Activated effector memory CD4-positive, alpha-beta T cell treated with anti-CD3 and anti-CD28 coated beads, Interleukin-2, amount 50 U/mL, for 16 hours (primary cell): ENCODE results near the gene MAP3K3.

ENCODE experiments used
- DNase-seq: peaks from one replicate; pipeline ENCODE4 v3.0.0-alpha.2; 2020

MAP3K3 gene

DNA sequence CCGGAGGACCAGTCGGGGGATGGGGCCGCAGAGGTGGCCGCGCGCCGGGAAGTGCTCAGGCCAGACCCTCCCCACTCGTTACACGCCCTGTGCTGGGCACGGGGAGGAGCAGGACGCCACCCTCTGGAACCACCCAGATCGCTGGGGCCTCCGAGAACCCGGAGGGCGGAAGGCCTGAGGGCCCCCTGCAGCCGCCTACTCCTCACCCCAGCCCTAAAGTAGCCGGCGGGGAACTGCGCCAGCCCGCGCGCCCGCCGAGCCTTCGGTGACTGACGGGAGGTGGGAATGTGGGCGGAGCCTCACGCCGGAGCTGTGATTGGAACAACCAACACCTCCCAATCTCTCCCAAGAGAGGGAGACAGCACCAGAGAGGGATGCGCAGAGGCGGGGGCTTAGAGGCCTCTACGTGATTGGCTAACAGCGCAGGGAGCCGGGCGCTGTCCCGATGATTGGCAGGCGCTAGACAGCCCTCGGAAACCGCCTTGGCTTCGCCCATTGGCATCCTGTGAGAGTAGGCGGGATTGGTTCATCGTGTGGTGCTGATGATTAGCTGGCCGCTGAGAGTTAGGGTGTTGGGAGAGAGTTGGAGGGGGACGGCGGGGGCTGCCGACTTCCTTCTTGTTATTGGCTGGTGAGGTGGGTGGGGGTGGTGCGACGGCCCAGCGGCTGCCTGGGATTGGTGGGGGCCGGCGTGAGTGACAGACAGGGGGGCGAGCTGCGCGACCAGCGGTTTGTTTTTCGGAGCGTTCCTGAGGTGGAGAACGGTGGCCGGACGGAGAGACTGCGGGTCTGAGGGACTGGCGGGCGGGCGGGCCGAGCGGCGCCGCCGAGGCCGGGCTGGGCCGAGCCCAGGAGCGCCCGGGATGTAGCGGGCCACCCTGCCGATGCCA, at the start of gene MAP3K3:
TSS of gene MAP3K3 (plus strand) at position 734 of the 890 bp plus-strand sequence. CDS start 343 bp downstream, outside the sequence.
- DNase-seq = peak; percentile 99

DNA sequence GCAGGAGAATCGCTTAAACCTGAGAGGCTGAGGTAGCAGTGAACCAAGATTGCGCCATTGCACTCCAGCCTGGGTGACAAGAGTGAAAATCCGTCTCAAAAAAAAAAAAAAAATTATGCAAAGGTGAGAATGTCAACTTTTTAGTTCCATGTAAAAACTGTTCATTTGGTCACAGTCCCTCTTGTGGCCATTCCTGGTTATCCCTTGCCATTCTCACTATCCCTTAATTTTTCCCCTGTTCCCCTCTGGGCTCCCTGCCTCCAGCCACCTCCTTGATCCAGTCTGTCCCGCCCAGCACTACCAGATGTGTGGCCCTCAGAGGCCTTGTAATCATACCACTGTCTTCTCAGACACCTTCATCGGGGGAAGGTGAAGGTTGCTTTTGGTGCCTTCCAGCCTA, 48.6 kb upstream of the MAP3K3 start:
- DNase-seq = no peak

DNA sequence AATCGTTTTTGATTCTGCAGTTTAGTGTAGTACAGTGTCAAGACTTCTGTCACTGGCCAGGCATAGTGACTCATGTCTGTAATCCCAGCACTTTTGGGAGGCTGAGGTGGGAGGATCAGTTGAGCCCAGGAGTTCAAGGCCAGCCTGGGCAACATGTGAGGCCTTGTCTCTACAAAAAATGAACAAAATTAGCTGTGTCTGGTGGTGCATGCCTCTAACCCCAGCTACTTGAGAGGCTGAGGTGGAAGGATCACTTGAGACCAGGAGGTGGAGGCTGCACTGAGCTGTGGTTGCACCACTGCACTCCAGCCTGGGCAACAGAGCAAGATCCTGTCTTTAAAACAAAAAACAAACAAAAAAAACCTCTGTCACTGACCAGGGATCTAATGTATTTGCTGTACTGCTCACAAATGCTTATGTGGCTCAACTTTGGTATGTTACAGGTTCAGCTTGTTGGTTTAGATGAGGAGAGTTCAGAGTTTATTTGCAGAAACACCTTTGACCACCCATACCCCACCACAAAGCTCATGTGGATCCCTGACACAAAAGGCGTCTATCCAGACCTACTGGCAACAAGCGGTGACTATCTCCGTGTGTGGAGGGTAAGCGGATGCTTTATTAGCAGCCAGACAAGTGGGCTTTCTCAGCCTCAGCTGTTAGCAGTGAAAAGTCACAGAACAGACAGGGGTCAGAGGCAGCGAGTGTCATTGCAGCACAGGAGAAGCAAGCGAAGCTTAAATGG, 44.0 kb upstream of the MAP3K3 start:
- DNase-seq = no peak

DNA sequence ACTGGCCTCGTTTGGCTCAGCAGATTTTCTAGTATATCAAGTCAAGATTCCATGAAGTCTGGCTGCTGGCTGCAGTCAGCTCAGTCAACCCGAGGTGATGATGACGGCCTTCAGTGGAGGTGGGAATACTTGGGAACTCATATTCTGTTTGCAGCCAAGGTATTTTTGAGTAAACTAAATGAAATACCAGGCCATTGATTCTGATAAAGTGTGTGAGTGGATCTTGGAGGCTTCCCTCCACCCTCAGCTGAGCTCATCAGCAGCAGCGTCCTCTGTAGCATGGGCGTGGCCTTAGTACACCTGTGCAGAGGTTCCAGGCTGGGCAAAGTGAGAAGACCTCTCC, 43.5 kb upstream of the MAP3K3 start:
- DNase-seq = no peak

DNA sequence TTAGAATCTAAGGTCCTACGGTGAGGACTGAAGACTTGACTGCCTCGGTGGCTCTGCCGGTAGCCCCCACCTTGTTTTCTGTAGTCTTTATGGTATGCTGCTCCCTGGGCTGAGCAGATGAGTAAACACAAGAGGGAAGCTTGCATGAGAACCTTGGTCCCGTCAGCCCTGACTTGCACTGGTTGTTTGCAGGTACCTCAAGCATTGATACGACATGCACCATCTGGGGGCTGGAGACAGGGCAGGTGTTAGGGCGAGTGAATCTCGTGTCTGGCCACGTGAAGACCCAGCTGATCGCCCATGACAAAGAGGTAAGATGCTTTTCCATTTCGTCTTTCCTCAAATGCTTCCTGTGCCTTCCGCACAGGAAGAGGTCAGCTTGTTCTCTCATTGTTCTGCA, 42.6 kb upstream of the MAP3K3 start:
- DNase-seq = no peak

DNA sequence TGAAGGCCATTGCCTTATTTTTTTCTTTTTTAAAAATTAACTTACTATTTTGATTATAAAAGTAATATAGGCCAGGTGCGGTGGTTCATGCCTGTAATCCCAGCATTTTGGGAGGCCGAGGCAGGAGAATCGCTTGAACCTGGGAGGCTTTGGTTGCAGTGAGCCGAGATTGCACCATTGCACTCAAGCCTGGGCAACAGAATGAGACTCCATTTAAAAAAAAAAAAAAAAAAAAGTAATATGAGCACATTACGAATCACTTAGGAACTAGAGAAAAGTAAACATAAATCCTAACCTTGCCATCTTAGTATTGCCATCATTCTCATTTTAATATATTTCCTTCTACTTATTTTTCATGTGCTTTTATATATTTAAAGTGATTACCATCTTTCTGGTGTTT, 34.4 kb upstream of the MAP3K3 start:
- no peak for DNase-seq

DNA sequence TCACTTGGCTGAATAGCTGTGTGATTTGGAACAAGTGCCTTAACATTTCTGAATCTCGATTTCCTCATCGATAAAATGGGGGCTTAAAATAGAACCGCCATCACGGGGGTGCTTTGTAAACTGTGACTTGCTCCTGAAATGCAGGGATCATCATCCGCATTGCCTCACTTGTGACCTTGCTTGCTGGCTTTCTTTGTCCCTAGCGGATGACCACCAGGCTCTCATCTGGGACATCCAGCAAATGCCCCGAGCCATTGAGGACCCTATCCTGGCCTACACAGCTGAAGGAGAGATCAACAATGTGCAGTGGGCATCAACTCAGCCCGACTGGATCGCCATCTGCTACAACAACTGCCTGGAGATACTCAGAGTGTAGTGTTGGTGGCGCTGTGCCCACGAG, 33.4 kb upstream of the MAP3K3 start:
- peak; percentile 56 for DNase-seq

DNA sequence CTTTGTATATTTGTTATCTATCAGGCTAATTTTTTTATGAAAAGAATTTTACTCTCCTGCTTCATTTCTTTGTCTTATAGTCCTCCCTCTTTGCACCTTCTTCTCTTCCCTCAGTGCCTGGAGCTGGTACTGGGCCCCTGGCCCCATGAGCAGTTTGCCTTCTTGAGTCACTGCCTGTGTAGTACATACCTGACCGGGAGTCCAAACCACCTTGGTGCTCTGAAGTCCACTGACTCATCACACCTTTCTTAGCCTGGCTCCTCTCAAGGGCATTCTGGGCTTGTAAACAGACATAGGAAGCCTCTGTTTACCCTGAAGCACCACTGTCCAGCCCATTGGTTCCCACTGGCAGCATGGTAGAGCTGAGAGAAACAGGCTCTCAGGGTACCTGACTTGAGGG, 32.6 kb upstream of the MAP3K3 start:
- DNase-seq = peak; percentile 30

DNA sequence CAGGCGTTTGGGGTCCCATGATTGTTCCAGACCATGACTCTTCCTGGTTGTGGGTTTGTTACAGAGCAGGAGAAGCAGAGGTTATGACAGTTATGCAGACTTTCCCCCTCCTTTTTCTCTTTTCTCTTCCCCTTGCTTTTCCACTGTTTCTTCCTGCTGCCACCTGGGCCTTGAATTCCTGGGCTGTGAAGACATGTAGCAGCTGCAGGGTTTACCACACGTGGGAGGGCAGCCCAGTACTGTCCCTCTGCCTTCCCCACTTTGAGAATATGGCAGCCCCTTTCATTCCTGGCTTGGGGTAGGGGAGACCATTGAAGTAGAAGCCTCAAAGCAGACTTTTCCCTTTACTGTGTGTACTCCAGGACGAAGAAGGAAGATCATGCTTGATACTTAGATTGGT, 29.4 kb upstream of the MAP3K3 start:
- peak; percentile 50 for DNase-seq

DNA sequence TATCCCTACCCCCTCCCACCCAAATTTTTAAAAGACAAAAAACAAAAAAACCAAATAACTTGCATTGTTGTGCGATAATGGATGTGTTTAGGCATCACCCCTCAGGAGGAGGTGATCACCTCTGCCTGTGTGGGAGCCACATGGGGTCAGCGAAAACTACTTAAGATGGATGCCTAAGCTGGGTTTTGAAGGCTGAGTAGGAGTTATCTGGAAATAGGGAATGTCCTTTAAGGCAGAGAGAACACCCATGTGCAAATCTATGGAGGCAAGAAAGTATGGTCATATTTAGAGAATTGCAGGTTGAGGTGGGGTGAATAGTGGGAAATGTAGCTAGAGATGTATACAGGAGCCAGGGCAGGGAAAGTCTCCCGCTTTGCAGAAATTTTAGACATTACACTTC, 27.1 kb upstream of the MAP3K3 start:
- peak; percentile 12 for DNase-seq

DNA sequence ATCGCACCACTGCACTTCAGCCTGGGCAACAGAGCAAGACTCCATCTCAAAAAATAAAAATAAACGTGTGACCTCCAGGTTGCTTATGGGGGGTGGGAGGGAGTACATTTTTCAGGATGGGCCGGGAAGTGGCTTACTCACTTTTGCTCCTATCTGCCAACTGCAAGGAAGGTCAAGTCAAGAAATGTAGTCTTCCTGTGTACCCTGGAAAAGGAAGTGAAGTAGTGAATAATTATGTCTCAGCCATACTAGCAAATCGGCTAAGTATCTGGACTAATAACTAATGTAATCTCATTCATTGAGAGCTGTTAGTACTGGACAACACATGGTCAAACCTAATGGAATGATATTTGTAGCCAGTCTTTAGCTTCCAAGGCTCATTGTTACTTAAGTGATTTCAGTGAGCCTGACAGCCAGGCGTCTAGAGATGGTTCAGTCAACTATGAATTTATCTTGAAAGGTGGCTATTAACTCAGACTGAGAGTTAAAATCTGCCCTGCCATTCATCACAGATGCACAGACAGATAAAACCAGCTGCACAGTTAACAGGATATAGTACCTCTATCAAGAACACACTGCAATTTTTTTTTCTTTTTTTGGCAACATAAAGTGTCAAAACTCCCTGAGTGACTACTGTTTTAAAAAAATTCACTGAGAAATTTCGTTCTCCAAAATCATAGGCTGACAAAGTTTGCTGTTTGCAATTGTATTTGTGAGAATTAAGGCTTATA, 25.2 kb upstream of the MAP3K3 start:
- no peak for DNase-seq

DNA sequence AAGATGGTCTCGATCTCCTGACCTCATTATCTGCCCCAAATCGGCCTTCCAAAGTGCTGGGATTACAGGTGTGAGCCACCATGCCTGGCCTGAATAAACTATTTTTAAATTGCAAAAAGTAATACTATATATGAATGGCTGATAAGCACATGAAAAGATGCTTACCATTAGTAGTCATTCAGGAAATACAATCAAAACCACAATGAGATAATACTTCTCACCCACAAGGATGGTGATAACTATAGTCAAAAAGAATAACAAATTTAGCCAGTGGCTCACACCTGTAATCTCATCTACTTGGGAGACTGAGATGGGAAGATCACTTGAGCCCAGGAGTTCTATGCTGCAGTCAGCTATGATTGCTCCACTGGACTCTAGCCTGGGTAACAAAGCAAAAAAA, 23.9 kb upstream of the MAP3K3 start:
- DNase-seq = no peak

DNA sequence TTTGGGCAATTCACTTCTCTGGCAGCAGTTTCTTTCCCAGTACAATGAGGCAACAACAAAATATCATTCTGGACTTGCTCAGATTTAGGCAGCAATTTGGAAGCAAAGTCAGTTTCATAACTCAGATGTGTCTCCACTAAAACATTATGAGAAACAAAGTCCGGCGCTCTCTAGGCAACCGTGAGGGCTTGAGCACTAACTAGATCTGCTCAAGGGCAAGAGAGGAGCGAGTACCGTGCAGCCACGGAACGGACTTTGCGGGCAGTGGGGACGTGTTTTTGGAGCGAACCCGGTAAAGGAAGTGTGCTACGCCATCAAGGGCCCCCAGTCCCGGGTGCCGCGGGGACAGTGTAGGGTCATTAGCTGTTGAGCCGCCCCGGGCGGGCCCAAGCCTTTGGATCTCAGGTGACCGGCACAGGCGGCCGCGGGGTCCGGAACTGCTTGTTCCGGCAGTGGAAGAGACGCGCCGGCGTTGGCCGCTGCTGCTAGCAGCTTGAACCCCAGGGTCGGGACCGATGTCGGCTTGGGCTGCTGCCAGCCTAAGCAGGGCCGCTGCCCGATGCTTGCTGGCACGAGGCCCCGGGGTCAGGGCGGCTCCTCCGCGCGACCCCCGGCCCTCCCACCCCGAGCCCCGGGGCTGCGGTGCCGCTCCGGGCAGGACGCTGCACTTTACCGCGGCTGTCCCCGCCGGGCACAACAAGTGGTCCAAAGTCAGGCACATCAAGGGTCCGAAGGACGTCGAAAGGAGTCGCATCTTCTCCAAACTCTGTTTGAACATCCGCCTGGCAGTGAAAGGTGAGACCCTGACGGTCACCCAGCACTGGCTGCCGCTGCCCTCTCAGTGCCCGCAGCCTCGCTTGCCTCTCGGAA, 21.4 kb upstream of the MAP3K3 start, which contains the start of gene TACO1:
TSS of gene TACO1 (plus strand) at position 327 of the 870 bp plus-strand sequence. CDS start at position 516, 189 bp downstream.
- DNase-seq = peak; percentile 91

DNA sequence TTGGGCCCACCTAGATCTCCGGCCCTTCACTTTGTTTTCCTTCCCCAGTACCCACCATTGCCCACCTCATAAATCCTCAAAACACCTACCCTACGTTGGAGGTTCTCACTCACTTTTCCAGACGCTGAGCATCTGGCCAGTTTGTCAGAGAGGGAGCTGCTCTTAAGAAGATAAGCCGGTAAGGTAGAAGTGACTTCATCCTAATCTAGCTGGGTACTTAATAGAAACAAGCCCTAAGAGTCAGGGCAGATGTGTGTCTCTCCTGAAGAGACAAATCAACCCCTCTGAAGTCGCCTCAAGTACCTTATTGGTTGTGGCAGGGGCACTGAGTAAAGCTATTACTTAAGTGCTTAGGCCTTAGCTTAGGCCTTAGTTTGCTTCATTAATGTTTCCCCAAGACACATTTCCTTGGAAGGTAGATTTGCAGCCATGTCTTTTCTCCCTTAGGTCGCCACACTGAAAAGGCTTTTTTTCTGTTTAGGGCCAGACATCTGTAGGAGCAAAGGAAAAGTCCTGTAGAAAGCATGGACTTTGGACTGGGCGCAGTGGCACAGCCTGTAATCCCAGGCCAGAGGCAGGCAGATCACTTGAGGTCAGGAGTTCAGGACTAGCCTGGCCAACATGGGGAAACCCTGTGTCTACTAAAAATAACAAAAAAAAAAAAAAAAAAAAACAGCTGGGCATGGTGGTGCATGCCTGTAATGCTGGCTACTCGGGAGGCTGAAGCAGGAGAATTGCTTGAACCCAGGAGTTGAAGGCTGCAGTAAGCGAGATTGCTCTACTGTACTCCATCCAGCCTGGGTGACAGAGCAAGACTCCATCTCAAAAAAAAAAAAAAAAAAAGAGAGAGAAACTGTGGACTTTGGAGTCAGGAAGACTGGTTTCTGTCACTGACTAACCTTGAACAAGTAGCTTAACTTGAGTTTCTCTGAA, 20.5 kb upstream of the MAP3K3 start:
- peak; percentile 25 for DNase-seq

DNA sequence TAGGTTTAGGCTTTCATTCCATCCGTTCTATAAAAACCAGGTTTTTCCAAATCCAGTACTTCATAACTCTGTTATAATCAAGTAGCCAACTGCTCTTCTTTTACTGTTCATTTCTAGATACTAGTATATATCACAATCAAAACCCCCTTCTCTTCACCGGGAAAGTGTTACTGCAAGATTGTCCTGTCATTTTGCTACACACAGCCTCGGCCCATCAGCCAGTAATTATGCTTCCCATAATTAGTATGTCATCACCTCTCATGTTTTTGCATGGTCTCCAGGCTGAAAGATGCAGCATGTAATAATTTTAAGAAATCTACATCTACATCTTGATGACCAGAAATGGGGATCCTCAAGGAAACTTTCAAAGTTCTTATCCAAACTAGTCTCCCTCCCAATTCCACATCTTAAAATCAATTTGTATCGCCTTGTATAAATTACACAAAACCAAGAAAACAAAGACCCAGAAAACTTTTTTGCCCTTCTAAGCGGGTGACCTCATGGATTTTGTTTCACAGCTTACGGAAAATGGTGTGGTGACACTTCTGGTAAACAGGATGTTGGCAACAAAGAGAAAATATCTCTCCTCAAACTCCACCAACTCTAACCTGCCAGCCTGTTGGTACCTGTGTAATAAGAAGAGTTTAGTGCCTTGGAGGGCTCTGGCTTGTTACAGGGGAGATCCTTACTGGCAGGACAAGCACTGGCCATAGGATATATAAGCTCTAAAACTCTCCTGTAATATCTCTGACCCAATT, 12.2 kb upstream of the MAP3K3 start:
- no peak for DNase-seq

DNA sequence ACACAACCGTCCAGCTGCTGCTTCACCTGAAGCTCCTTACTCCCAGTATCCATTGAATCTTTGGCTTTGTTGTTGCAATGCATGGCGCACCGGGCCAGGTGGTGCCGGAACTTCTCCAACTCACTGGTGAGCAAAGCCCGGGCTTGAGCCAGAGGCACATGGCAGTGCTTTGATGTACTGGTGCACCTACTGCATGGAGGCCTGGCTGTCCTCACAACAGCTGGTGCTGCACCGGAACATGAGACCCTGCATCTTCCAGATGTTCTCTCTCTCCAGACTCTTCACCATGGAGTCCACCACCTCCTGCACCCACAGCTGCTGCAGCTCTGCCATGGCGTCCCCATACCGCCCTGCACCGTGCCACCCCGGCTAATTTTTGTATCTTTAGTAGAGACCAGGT, 11.4 kb upstream of the MAP3K3 start:
- no peak for DNase-seq

DNA sequence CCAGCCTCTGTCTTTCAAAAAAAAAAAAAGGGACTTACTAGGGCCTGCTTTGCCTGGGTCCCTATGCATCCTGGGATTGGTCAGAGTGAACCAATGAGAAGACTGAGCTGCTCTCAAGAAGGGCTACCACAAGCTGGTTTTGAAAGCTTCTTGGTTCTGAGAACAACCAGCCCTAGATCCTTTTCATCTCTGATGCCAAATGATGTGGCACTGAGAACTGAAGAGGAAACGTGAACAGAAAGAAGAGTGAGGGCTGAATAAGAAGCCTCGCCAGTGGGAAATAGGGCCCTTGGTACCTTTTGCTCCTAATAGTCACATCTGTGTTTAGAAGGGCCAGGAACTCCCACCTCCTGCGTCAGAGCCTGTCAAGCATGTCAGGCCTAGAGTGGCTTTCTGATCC, 10.9 kb upstream of the MAP3K3 start:
- DNase-seq = no peak

DNA sequence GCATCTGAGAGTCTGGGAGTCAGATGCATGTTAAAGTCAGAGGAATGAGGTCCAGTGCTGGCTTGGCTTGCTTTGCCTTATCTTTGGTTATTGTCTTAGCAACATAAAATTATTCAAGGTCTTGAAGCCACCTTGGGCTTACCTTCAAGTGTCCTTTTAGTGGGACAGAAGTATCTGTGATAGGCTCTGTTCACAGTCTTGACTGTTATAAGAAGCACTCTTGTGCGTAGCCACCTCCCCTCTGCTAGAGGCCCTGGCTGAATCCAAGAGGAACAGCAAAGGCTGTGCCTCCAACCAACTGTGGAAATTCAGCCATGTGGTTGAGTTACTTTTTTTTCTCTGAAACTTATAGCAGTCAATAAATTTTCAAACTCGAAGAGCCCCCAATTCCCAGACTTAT, 8.6 kb upstream of the MAP3K3 start:
- no peak for DNase-seq

DNA sequence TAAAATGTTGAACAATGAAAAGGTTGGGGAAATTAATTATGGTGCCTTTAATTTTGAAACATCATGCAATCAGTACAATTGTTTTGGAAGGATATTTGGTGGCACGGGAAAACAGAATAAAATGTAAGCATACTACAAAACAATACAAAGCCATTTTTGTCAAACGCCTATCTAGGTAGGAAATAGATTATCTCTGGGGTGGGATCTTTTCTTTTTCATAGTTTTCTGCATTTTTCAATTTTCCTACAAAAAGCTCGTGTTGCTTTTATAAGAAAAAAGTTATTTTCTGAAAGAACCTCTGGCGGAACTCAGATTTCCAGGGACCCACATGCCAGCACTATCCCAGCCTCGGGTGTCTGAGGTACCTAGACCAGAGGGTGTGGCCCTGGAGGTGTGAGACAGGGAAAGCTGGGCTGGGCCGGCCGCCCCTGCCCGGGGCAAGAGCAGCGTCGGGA, 961 bp upstream of the MAP3K3 start:
- DNase-seq = no peak
